HG02571 (cell line): ENCODE data around the gene PLA2G5.
"Not testable (repeated sequence)": the region's sequence is repeated elsewhere in the genome, so short reads cannot be mapped to it uniquely, and the experiment has no call there.

Experiments used
- ATAC-seq: cut with Tn5 transposase; IDR thresholded peaks from one replicate; pipeline ENCODE4 v1.9.1; 2021; ENCODE audit warnings: mild to moderate bottlenecking, moderate library complexity; ENCODE audit not compliant: unreplicated experiment

The PLA2G5 gene

DNA sequence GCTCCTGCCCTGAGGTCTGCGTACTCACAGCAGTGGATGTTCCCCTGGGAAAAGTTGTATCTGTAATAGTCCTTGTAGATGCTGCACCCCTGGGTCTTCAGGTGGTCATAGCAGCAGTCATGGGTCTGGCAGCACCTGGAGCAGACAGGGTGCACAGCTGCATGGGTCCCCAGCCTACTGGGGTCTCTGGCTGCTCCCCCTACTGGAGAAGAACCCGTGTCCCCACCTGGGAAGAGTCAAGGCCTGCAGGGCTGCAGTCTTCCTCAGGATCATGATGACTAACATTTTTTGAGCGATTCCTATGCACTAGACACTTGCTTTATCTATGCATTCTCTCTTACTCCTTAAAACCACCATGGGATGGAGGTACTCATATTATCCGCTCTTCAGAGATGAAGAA lies 45.5 kb downstream of the PLA2G5 start:
- no peak for ATAC-seq

- ATAC-seq = no peak
Measured at GRCh38 chr1:20115916-20116315, 45.9 kb downstream of the PLA2G5 start.

- no peak for ATAC-seq
Measured at GRCh38 chr1:20117236-20117635, 47.2 kb downstream of the PLA2G5 start.

- ATAC-seq = no peak
Measured at GRCh38 chr1:20119347-20119746, 49.4 kb downstream of the PLA2G5 start, which contains the start of gene PLA2G2D. TSS of gene PLA2G2D (minus strand) at chr1:20119536. CDS start at chr1:20119498, 38 bp downstream.

GRCh38 chr1:20120796-20121195 lies 50.8 kb downstream of the PLA2G5 start:
- no peak for ATAC-seq

DNA sequence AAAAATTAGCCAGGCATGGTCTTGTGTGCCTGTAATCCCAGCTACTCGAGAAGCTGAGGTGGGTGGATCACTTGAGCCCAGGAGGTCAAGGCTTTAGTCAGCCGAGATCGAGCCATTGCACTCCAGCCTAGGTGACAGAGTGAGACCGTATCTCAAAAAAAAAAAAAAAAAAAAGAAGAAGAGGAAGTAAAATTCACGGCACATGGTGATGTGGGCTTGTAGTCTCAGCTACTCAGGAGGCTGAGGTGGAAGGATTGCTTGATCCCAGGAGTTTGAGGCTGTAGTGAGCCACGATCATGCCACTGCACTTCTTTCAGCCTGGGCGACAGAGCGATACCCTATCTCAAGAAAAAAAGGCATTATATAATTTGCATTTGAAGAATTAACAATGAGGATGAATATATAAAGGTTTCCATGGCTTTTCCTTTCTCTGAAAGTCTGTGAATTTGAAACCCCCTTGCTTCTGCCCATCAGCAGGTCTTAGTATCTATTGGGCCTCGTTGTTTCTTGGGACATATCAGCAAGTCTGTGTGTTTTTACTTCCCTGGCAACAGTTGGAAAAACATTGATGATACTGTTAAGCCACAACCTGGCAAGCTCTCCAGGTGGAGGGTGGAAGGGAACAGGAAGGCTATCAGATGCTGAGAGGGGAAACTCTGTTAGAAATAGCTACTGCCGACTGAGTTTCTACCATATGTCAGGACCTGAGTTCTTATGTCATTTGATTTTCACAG lies 53.9 kb downstream of the PLA2G5 start:
- no peak for ATAC-seq

GRCh38 chr1:20124456-20125057 lies 54.6 kb downstream of the PLA2G5 start:
- ATAC-seq = no peak

- no peak for ATAC-seq
Measured at GRCh38 chr1:20125100-20125499, 55.1 kb downstream of the PLA2G5 start.

DNA sequence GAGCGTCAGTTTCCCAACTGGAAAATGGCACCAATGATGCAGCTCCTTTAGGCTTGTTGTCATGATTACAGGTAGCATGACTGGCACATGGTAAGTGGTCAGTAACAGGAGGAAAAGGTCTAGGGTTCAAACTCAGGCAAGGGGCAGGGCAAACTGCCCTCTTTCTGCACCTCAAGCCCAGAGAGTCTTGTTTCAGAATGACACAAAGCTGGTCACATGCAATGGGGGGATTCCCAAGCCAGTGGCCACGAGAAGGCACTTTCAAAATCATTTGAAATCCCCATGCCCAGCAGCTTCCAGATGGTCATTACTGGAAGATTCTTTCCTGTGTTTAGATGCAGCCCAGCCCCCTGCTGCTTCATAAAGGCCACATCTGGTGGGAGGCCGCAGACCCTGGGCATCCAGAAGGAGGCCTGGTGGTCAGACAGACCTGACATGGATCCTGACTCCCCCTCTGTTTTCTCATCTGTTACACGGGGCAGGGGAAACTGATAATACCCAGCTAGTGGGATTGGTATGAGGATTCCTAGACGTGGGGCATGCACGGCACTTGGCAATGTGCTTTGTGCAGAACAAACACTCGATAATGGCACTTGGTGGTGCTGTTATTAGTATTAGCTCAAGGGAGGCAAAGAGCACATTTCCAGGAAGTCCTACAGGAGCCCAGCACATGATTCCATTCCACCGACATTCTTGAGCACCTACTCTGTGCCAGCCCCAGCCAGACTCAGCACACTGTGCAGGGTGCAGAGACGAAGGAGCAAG lies 56.2 kb downstream of the PLA2G5 start:
- ATAC-seq = no peak

DNA sequence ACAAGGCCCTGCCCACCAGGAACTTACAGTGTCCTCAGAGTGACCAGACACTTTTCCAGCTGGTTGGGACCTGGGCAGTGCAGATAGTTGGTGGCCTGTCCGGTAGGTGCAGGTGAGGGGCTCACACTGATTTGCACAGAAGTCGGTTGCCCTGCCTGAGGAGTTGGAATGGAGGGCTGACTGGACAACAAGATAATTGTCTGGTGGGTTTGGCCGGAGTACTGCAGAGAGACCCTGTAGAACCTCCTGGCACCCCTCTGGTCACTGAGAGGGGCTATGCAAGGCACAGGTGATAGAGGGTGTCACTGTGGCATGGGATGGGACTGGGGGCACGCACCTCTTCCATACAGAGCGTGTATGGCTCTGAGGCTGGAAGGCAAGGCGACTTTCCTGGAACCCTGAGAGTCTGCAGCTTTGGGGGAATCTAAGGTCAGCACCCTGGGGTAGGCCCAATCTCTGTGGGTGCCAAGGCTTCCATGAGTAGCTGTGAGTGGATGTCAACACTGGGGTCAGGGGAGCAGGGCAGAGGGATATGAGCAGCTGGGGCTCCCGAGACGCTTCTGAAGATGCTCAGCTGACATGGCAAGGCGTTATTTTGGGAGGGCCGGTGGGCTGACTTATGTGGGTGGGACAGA lies 56.9 kb downstream of the PLA2G5 start:
- ATAC-seq = no peak

GRCh38 chr1:20130518-20130917 lies 60.5 kb downstream of the PLA2G5 start:
- ATAC-seq = not testable (repeated sequence)

- ATAC-seq = no peak
Measured at GRCh38 chr1:20134995-20135394, 65.0 kb downstream of the PLA2G5 start.

GRCh38 chr1:20136249-20136648 lies 66.3 kb downstream of the PLA2G5 start:
- no peak for ATAC-seq

GRCh38 chr1:20137055-20137454 lies 67.1 kb downstream of the PLA2G5 start:
- ATAC-seq = no peak

DNA sequence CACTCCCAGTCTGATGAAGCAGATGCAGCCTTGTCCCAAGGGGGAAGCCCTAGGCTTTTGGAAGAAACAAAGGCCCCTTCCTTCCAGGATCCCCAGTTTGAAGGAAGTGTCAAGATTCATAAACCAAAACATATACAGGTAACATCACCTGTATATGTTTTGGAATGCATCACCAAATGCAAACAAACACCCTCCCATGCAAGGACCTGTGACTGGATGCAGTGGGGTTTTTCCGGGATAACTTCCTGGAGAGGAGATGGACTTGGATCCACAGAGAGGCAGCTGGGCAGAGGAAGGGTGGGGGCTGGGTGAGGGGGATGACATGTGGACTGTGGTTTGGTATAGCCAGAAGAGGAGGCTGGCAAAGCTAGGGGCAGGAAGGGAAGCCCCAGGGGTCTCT lies 67.6 kb downstream of the PLA2G5 start:
- ATAC-seq = no peak

DNA sequence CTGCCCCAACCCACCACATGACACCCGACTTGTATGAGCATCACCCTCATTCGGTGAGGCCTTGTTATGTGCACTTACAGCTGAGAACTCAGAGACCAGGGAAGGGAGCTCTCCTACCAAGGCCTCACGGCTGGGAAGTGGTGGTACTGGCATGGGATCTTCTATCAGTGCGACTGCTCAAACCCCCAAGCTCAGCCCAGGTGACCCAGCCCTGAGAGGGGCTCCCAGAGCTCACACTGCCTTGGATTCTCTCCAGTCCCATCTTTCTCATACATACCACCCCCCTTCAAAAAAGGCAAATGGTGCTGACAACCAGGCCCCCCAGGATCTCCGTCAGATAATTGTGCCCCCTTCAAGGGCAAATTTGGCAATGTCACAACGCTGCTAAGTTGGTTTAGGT lies 68.4 kb downstream of the PLA2G5 start:
- no peak for ATAC-seq

GRCh38 chr1:20138961-20139550 lies 69.1 kb downstream of the PLA2G5 start, which contains the start of gene PLA2G2F:
TSS of gene PLA2G2F (plus strand) at chr1:20139323. CDS start at chr1:20139428, 105 bp downstream.
- ATAC-seq = no peak

DNA sequence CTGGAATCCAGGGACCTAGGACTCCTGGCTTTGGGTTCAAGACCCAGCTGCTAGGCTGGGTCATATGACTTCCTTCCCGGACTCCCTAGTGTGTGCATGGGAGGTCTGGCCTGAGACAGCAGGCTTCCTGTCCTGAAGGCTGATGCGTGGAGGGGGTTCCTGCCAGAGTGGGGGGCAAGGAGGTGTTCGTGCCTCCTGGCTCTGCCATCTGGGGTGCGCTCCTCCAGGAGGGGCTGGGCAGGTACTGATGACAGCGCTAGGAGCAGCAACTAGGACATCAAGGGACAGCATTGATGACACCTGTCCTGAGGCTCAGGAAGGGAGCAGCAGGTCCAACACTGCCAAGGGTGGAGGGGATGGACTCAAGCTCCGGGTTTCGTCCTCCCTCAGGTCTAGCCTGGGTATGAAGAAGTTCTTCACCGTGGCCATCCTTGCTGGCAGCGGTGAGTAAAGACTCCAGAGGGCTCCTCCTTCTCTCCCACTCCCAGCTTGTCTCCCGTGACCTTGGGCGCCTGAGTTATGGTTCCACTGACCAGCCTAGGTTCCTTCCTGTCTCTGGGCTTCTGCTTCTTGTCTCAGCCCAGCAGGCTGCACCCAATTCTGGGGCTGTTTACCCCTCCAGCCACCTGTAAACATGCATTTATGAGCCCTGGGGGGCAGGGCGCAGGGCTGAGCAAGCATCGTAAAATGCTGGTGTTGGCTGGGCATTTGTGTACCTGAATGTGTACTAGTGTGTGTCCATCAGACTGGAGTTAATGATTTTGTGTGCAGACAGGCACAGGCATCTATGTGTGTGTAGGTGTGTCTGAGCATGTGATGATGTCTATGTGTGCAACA lies 70.0 kb downstream of the PLA2G5 start:
- ATAC-seq = no peak

GRCh38 chr1:20141001-20141400 lies 71.0 kb downstream of the PLA2G5 start:
- no peak for ATAC-seq

DNA sequence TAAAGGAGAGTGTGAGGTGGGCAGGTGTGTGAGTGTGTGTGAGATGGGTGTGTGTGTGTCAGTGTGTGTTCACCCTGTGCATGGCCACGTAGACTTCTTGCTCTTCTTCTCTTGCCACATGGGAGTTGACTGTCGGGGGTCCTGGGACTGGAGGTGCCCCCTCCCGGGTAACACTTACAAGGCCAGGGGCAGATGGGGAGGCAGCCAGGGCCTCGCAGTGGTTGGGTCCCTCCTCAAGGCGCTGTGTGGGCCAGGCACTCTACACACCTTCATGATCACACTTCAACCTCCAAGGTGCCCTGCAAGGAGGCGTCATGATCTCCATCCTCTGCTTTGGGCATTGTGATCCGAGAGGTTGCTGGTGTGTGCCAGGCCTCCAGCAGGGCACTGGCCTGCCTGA lies 71.5 kb downstream of the PLA2G5 start:
- ATAC-seq = no peak
